Neural progenitor cell (in vitro differentiated cells): ENCODE measurements around the gene PREX1.

Source experiments
- EZH2phosphoT487 ChIP-seq: fragments of 200-600 bp; sonication (generic); IDR thresholded peaks from 2 replicates; pipeline ENCODE4 v1.6.1; 2017; ENCODE audit warnings: antibody characterized with exemption
- TF ChIP-seq, protein P1 (sequence below): fragments of 200-600 bp; sonication (generic); IDR thresholded peaks from 2 replicates; pipeline ENCODE4 v1.5.1; 2017; ENCODE audit warnings: antibody characterized with exemption, mild to moderate bottlenecking

GRCh38 chr20:48804300-48804980 is 23.4 kb downstream of the PREX1 start:
- TF ChIP-seq, protein P1, sequence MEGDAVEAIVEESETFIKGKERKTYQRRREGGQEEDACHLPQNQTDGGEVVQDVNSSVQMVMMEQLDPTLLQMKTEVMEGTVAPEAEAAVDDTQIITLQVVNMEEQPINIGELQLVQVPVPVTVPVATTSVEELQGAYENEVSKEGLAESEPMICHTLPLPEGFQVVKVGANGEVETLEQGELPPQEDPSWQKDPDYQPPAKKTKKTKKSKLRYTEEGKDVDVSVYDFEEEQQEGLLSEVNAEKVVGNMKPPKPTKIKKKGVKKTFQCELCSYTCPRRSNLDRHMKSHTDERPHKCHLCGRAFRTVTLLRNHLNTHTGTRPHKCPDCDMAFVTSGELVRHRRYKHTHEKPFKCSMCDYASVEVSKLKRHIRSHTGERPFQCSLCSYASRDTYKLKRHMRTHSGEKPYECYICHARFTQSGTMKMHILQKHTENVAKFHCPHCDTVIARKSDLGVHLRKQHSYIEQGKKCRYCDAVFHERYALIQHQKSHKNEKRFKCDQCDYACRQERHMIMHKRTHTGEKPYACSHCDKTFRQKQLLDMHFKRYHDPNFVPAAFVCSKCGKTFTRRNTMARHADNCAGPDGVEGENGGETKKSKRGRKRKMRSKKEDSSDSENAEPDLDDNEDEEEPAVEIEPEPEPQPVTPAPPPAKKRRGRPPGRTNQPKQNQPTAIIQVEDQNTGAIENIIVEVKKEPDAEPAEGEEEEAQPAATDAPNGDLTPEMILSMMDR: no peak
- TF ChIP-seq EZH2phosphoT487: no peak
